ENCODE results near the gene NLE1.

The NLE1 gene

DNA sequence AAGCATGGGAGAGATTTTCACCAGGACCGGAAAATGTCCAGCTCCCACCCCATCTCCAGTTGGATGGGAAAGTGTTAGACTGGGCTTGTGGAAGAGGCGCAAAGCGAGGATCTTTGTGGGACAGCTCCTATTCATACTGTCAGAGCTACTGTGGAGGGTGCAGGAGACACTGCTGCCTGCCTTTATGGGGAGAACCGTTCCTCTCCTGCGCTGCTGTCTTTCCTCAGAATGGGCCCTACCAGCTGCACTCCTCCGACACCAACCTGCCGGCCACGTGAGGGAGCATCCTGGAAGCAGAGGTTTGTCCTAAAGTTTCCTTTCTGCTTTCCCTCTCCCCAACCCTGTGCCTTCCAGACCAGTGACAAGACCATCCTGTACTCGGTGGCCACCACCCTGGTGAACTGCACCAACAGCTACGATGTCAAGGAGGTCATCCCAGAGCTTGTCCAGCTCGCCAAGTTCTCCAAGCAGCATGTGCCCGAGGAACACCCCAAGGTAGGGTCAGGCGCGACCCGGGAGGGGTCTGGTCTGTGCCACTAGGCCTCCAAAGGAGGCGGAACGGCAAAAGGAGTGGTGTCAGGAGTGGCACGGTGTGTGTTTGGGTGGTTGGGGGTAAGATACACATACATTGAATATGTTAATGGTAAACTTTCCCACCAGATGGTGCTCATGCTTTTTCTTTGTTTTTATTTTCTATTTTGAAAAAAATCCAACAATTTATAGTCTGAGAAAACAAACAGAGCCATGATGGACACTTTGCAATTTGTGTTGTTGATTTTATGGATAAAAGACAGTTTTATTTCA lies 29.1 kb upstream of the NLE1 start:
- H3K4me1 Mint-ChIP-seq (ENCODE audit: low read depth) = peaks cover 30% of the 10 kb centered on the region
- H3K4me3 Mint-ChIP-seq = peak overlapping the region; percentile 9
- no peaks in the 10 kb centered on the region for H3K27me3 Mint-ChIP-seq
- peak overlapping the region; percentile 46 for H3K27ac Mint-ChIP-seq
- H3K9me3 Mint-ChIP-seq = no peaks in the 10 kb centered on the region
- no peaks in the 10 kb centered on the region for H3K36me3 Mint-ChIP-seq (ENCODE audit: low read depth)

DNA sequence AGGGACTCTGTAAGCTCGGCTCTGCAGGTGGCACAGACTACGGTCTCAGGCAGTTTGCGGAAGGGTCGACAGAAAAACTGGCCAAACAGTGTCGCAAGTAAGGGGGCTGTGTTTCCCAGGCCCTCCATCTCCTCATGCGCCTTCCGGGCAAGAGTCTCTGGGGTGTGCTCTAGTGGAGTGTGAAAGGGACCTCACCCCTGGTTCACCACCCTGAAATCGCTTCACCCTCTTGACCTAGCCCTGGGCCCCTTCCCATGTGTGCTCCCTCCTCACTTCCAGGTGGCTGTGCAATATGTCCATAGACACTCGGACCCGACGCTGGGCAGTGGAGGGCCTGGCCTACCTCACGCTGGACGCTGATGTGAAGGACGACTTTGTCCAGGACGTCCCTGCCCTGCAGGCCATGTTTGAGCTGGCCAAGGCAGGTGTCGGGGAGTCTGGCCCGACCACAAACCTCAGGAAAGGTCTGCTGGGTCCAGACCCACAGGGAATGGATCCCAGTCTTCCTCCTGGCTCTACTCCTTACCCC lies 27.8 kb upstream of the NLE1 start:
- Mint-ChIP-seq H3K36me3 (ENCODE audit: low read depth) (no peaks in the 10 kb centered on the region), H3K9me3 (no peaks in the 10 kb centered on the region), H3K27ac (no peak overlapping the region), H3K4me1 (ENCODE audit: low read depth) (peaks cover 25% of the 10 kb centered on the region), H3K27me3 (no peaks in the 10 kb centered on the region), H3K4me3 (no peak overlapping the region)

DNA sequence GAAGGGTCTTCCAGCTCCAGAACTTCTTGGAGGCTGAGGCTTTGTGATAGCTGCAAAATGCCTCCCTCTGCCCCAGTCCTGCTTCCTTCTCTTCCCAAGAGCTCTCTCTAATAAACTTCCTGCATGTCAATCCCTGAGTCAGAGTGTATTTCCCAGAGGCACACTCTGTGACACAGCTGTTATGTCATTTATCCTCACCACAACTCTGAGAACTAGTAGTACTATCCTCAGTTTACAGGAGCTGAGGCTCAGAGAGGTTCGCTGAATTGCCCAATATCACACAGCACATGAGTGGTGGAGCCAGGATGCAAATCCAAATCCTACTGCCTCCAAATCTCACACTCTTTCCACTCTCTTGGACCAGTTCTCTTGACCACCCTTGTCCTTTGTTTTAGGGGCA lies 25.6 kb upstream of the NLE1 start:
- no peaks in the 10 kb centered on the region for H3K9me3 Mint-ChIP-seq
- H3K27me3 Mint-ChIP-seq = no peaks in the 10 kb centered on the region
- no peak overlapping the region for H3K27ac Mint-ChIP-seq
- no peak overlapping the region for H3K4me3 Mint-ChIP-seq
- no peaks in the 10 kb centered on the region for H3K36me3 Mint-ChIP-seq (ENCODE audit: low read depth)
- H3K4me1 Mint-ChIP-seq (ENCODE audit: low read depth) = peaks cover 22% of the 10 kb centered on the region

DNA sequence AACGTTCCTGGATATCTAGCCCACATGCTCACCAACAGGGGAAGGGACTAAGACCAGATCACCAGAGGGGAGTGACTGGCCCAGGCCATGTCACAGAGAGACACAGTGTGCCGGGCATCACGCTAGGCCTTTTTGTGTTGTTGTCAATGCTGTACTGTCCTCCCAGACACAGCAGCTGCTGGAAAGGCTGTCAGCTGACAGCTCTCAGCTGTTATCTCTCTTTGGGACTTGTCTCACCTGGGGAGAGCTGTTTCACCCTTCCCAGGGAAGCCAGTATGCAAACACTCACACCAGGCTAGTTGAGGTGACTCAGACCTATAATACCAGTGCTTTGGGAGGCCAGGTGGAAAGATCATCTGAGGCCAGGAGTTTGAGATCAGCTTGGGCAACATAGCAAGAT lies 24.9 kb upstream of the NLE1 start:
- Mint-ChIP-seq H3K4me1 (ENCODE audit: low read depth) (peaks cover 20% of the 10 kb centered on the region), H3K4me3 (no peak overlapping the region), H3K36me3 (ENCODE audit: low read depth) (no peaks in the 10 kb centered on the region), H3K27ac (no peak overlapping the region), H3K9me3 (no peaks in the 10 kb centered on the region), H3K27me3 (no peaks in the 10 kb centered on the region)

DNA sequence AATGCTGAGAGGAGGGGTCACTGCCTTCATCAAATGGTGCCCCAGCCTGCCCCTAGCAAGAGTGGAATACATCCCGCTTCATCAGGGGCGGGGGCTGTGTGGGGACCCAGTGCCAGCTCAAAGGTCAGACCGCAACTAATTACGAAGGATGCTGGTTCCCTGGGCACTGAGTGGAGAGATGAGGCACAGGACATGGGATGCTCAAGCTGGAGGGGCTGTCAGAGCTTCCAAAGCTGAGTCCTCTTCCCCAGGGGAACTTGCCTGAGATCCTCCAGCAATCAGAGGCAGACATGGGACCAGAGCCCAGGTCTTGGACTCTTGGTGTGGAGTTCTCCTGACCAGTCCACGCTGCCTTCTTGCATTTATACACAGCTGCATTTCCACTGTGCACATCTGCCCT lies 24.4 kb upstream of the NLE1 start:
- H3K36me3 Mint-ChIP-seq (ENCODE audit: low read depth) = no peaks in the 10 kb centered on the region
- no peak overlapping the region for H3K4me3 Mint-ChIP-seq
- no peaks in the 10 kb centered on the region for H3K27me3 Mint-ChIP-seq
- H3K27ac Mint-ChIP-seq = no peak overlapping the region
- no peaks in the 10 kb centered on the region for H3K9me3 Mint-ChIP-seq
- H3K4me1 Mint-ChIP-seq (ENCODE audit: low read depth) = peaks cover 18% of the 10 kb centered on the region

DNA sequence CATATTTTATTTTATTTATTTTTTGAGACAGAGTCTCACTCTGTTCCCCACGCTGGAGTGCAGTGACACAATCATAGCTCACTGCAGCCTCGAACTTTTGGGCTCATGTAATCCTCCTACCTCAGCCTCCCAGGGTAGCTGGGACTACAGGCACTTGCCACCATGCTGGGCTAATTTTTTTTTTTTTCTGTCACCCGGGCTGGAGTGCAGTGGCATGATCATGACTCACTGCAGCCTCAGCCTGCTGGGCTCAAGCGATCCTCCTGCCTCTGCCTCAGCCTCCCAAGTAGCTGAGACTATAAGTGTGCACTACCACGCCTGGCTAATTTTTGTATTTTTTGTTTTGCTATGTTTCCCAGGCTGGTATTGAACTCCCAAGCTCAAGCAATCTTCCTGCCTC lies 22.6 kb upstream of the NLE1 start:
- Mint-ChIP-seq H3K27me3 (no peaks in the 10 kb centered on the region), H3K4me3 (no peak overlapping the region), H3K4me1 (ENCODE audit: low read depth) (peaks cover 35% of the 10 kb centered on the region)

DNA sequence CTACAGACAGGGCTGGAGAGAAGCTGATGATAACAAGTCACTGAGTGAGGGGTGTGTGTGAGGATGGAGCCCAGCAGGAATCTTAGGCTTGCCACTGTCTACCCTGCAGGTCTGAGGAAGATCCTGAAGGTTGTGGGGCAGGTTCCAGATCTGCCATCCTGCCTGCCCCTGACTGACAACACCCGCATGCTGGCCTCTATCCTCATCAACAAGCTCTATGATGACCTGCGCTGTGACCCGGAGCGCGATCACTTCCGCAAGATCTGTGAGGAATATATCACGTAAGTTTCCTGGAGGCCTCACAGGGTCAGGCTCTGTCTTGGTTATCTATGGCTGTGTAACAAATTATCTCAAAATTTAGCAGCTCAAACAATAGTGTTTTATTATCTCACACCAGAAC lies 21.8 kb upstream of the NLE1 start:
- Mint-ChIP-seq H3K9me3 (no peaks in the 10 kb centered on the region), H3K36me3 (ENCODE audit: low read depth) (no peaks in the 10 kb centered on the region), H3K4me1 (ENCODE audit: low read depth) (peaks cover 40% of the 10 kb centered on the region), H3K27me3 (no peaks in the 10 kb centered on the region), H3K4me3 (no peak overlapping the region), H3K27ac (no peak overlapping the region)

More for the DNA sequence above, 22.6 kb upstream of the NLE1 start:
- Mint-ChIP-seq H3K27ac (no peak overlapping the region), H3K36me3 (ENCODE audit: low read depth) (no peaks in the 10 kb centered on the region), H3K9me3 (no peaks in the 10 kb centered on the region)

DNA sequence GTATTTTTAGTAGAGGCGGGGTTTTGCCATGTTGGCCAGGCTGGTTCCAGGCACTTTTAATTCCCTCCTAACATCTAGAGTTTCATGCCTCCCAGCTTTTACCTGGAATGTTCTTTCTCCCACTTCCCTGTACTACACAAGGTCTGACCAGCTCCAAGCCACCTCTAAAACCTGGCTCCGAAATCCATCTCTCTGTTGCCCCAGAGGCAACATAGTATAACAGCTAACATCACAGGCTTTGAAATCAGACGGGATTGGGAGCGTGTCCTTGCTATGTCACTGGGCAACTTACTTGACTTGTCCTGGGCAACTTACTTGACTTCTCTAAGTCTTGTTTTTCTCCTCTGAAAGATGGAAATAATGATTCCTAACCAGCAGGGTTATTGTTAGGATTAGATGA lies 20.7 kb upstream of the NLE1 start:
- Mint-ChIP-seq H3K27me3 (no peaks in the 10 kb centered on the region), H3K4me1 (ENCODE audit: low read depth) (peaks cover 40% of the 10 kb centered on the region)

DNA sequence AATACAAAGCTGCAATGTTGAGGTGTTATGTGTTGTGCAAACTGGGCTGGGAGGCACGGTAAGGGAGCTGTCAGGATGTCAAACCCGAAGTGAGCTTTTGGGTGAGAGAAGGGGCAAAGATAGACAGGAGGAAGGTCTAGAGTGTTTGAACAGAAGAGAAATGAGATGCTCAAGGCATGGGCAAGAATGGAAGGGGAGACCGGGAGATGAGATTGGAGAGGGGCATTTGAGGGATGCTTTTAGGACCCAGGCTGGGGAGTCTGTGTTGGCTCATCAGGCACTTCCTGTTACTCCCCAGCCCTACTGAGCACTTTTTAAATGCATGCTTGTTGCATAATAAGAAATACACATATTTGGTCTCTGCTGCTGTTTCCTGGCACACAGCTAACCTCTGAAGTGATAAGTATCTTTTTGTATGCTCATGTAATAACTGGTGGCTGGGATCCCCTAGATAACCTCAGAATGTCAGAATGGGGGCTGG lies 19.2 kb upstream of the NLE1 start:
- no peak overlapping the region for H3K27ac Mint-ChIP-seq
- H3K9me3 Mint-ChIP-seq = no peaks in the 10 kb centered on the region

More for the DNA sequence above, 20.7 kb upstream of the NLE1 start:
- Mint-ChIP-seq H3K4me3 (no peak overlapping the region), H3K9me3 (no peaks in the 10 kb centered on the region), H3K27ac (no peak overlapping the region), H3K36me3 (ENCODE audit: low read depth) (no peaks in the 10 kb centered on the region)

DNA sequence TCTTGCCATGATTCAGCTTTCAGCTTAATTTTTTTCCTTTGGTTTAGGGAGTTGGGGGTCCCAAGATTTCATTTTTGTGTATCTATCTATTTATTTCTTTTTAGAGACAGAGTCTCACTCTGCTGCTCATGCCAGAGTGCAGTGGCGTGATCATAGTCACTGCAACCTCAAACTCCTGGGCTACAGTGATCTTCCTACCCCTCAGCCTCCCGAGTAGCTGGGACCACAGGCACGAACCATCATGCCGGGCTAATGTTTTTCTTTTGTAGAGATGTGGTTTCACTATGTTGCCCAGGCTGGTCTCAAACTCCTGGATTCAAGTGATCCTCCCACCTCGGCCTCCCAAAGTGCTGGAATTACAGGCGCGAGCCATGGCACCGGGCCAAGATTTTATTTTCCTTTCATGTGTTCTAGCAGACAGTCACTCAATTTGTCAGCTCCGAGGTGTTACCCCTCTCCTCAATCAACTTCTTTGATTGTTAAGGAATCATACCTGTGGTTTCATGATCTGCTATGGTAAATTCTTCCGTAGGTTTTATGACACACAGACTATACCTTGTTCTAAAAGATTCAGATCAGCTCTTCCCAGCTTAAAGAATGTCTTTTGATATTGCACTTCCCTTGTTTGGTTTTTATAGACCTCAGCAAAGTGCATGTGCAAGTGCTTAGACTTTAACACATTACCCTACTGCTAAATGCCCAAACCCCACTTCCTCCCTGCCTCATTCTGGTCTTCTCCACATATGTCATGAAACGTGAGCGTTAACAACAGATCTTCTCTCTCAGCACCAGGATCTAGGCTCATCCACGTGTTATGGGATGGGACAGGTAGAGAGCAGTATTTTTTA lies 18.5 kb upstream of the NLE1 start:
- no peaks in the 10 kb centered on the region for H3K27me3 Mint-ChIP-seq
- peak overlapping the region; percentile 22 for H3K27ac Mint-ChIP-seq
- no peaks in the 10 kb centered on the region for H3K36me3 Mint-ChIP-seq (ENCODE audit: low read depth)
- H3K4me1 Mint-ChIP-seq (ENCODE audit: low read depth) = peaks cover 38% of the 10 kb centered on the region
- no peaks in the 10 kb centered on the region for H3K9me3 Mint-ChIP-seq
- peak overlapping the region; percentile 30 for H3K4me3 Mint-ChIP-seq

More for the DNA sequence above, 19.2 kb upstream of the NLE1 start:
- Mint-ChIP-seq H3K4me1 (ENCODE audit: low read depth) (peaks cover 38% of the 10 kb centered on the region), H3K36me3 (ENCODE audit: low read depth) (no peaks in the 10 kb centered on the region), H3K4me3 (peak overlapping the region; percentile 30), H3K27me3 (no peaks in the 10 kb centered on the region)

DNA sequence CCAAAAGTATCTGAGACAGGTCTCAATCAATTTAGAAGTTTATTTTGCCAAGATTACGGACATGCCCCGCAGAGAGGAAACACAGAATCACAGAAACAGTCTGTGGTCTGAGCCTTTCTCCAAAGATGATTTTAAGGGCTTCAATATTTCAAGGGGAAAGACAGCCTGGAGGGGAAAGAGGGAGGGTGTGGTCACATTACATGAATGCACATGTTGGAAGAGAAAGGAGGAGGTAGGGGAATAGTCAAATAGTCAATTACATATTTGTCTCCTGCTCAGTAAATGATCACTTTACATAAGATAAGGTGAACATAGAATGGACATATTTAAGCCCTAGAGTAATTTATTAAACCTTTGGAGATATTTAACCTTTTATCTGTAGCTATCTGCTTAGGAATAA lies 17.8 kb upstream of the NLE1 start:
- peaks cover 35% of the 10 kb centered on the region for H3K4me1 Mint-ChIP-seq (ENCODE audit: low read depth)
- H3K27me3 Mint-ChIP-seq = no peaks in the 10 kb centered on the region
- no peak overlapping the region for H3K4me3 Mint-ChIP-seq
- H3K36me3 Mint-ChIP-seq (ENCODE audit: low read depth) = no peaks in the 10 kb centered on the region
- no peaks in the 10 kb centered on the region for H3K9me3 Mint-ChIP-seq
- H3K27ac Mint-ChIP-seq = peak overlapping the region; percentile 9

DNA sequence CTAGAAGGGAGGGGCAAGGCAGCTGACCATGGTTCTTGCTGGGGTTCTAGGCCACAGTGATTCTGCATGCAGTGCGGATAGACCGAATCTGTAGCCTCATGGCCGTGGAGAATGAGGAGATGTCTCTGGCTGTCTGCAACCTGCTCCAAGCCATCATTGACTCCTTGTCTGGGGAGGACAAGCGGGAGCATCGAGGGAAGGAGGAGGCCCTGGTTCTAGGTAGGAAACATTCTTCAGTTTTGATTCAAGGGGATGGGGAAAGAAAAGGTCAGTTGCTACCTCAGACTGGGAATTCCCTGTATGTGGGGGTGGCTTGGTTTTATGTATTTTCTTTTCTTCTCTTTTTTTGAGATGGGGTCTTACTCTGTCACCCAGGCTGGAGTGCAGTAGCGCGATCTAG lies 13.1 kb upstream of the NLE1 start:
- no peaks in the 10 kb centered on the region for H3K36me3 Mint-ChIP-seq (ENCODE audit: low read depth)

DNA sequence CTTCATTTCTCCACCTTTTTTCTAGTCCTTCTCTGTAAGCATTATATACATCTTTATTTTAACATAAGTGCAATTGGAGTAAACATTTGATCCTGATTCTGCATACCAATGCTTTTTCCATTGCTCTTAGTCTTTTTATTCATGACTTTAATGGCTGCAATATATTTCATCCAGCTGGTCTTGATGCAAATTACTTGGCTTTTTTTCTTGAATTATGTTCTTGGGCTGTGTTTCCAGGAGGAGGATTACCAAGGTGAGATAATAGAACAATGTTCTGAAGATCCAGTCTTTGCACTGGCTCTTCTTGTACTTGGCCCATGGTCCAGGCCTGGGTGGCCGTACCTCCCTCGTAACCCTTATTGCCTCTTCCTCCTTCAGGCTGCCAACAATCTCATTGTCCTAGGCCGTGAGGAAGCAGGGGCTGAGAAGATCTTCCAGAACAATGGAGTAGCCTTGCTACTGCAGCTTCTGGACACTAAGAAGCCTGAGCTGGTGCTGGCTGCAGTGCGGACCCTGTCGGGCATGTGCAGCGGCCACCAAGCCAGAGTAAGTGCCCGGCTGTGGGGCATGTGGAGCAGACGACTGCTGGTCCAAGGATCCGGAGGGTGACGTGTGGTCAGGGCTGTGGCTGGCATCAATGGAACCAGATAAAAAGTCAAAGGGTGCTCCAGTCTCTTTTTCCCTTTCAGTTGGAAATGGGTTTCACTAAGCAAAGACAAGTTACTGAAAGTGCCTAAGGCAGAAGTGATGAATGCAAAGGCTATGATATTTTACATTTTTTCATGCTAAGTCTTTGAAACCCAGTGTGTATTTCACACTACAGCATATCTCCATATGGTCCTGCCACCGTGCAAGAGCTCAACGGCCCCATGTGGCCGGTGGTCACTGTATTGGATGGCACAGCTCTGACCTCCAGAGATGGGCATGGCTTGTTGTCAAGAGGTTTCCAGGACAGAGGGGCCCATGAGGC lies 12.4 kb upstream of the NLE1 start:
- Mint-ChIP-seq H3K27ac (no peak overlapping the region), H3K9me3 (no peaks in the 10 kb centered on the region), H3K4me1 (ENCODE audit: low read depth) (peaks cover 3% of the 10 kb centered on the region), H3K4me3 (no peak overlapping the region), H3K27me3 (no peaks in the 10 kb centered on the region), H3K36me3 (ENCODE audit: low read depth) (no peaks in the 10 kb centered on the region)

More for the DNA sequence above, 13.1 kb upstream of the NLE1 start:
- Mint-ChIP-seq H3K27ac (no peak overlapping the region), H3K4me1 (ENCODE audit: low read depth) (peaks cover 10% of the 10 kb centered on the region), H3K9me3 (no peaks in the 10 kb centered on the region), H3K27me3 (no peaks in the 10 kb centered on the region), H3K4me3 (no peak overlapping the region)

DNA sequence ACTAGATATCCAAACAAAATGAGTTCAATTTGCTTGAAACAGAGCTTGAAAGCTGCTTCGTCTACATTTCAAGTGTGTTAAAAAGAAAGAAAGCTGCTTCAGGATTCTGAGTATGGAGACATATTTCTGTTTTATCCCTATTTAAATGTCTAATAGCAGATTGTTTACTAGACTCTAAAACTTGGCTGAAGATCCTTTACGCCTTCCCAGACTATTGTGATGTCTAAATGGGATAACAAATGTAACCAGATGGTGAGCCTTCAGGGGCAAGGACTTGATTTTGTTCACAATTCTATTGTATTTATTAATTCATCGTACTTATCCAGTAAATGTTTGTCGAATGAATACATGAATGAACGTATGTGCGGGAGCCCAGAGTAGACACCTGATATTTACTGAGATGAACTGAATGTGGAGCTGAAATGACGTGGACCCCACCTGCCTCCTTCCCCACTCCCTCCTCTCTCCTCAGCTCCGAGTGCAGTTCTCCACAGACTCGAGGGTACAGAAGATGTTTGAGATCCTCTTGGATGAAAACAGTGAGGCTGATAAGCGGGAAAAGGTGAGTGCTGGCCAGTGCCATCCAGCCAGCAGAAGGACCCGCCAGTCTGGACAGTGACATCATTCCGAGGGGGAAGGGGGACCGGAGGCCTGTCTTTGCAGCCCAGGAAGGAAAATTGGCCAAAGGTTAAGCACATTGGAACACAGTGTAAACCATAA lies 10.5 kb upstream of the NLE1 start:
- no peaks in the 10 kb centered on the region for H3K9me3 Mint-ChIP-seq
- no peak overlapping the region for H3K4me3 Mint-ChIP-seq
- no peaks in the 10 kb centered on the region for H3K27me3 Mint-ChIP-seq
- H3K36me3 Mint-ChIP-seq (ENCODE audit: low read depth) = no peaks in the 10 kb centered on the region
- H3K27ac Mint-ChIP-seq = no peak overlapping the region
- H3K4me1 Mint-ChIP-seq (ENCODE audit: low read depth) = no peaks in the 10 kb centered on the region
